Fibroblast of villous mesenchyme (primary cell): ENCODE data around the gene PGAP3. TPM values are rescaled to one million over a fixed set of nuclear protein-coding genes. Genes with fewer than 3 reads are reported as not detected.

ENCODE experiments used
- DNase-seq: peaks from one replicate; pipeline ENCODE4 v3.0.0-alpha.2; 2010; ENCODE audit warnings: low read depth
- H3K4me3 ChIP-seq: 2 replicates; pipeline ENCODE4 v1.5.1; 2011; ENCODE audit warnings: low read depth, mild to moderate bottlenecking, low read length
- CTCF ChIP-seq: IDR thresholded peaks from 2 replicates; pipeline ENCODE4 v1.5.1; 2012; ENCODE audit warnings: low read depth, mild to moderate bottlenecking, low read length; ENCODE audit not compliant: insufficient read depth
- total RNA-seq: library from RNA; depleted of rRNA; stranded (reverse); fragments of >200 nt; gene quantifications from 2 replicates; pipeline ENCODE4 v1.2.3, GENCODE V29; 2012

The PGAP3 gene
- total RNA-seq, 1 donor = 4.7 TPM

- no peak overlapping the region for H3K4me3 ChIP-seq
- TF ChIP-seq CTCF = no peak
- DNase-seq = no peak
These were observed 31.9 kb upstream of the PGAP3 start for GRCh38 chr17:39719563-39720355.

GRCh38 chr17:39717660-39718059 lies 29.8 kb upstream of the PGAP3 start:
- H3K4me3 ChIP-seq = no peak overlapping the region
- TF ChIP-seq CTCF = no peak
- no peak for DNase-seq

- H3K4me3 ChIP-seq = no peak overlapping the region
- DNase-seq = no peak
- no peak for TF ChIP-seq CTCF
These were observed 29.2 kb upstream of the PGAP3 start for GRCh38 chr17:39716879-39717536.

GRCh38 chr17:39716073-39716818 lies 28.4 kb upstream of the PGAP3 start:
- TF ChIP-seq CTCF = no peak
- no peak overlapping the region for H3K4me3 ChIP-seq
- no peak for DNase-seq

GRCh38 chr17:39715375-39716072 lies 27.7 kb upstream of the PGAP3 start:
- H3K4me3 ChIP-seq = no peak overlapping the region
- no peak for DNase-seq
- TF ChIP-seq CTCF = no peak

- DNase-seq = no peak
- TF ChIP-seq CTCF = no peak
These were observed 26.4 kb upstream of the PGAP3 start for GRCh38 chr17:39714234-39714633.

More at GRCh38 chr17:39714234-39714633, 26.4 kb upstream of the PGAP3 start:
- no peak overlapping the region for H3K4me3 ChIP-seq
